Activated T-helper 1 cell treated with anti-CD3 and anti-CD28 coated beads, Interleukin-2, amount 50 U/mL, for 16 hours (primary cell): Measurements from ENCODE around the gene RBMS1.

Experiments used
- DNase-seq, 2 donors: peaks; one replicate each; pipeline ENCODE4 v3.0.0-alpha.2; 2020; ENCODE audit warnings: low read depth in 1 of 2, low spot score in 1 of 2

Gene RBMS1

DNA sequence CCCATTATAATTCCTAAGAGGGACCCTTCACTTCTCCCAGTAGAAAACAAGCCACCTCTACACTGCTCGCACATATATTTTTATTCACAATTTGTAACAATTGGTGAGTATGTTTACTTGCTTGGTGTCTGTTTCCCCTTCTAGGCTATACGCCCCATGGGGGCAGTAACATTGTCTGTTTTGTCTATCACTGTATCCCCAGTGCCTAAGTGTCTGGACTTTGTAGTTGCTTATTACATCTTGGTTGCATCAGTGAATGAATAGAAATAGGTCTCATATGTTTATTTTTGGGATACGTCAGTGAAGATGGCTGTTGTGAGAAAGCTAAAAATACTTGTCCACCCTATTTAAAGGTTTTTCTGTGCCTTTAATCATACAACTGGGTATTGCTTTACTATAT, 206.1 kb downstream of the RBMS1 start:
- DNase-seq = no peak

DNA sequence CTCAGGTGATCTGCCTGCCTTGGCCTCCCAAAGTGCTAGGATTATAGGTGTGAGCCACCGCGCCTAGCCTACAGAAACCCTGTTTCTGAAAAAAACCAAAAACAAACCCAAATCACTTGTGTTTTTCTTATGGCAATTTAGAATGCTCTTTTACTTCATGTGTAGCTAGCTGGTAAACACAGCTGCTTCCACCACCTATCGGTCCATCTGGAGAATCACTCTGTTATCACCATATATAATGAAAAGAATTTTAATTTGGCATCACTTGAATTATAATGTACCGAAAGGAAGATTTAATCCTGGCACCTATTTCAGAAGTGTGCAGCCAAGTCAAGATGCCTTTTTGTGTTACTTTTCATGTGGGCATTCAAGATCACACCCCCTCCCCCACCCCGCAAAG, 207.1 kb downstream of the RBMS1 start:
- DNase-seq = no peak

DNA sequence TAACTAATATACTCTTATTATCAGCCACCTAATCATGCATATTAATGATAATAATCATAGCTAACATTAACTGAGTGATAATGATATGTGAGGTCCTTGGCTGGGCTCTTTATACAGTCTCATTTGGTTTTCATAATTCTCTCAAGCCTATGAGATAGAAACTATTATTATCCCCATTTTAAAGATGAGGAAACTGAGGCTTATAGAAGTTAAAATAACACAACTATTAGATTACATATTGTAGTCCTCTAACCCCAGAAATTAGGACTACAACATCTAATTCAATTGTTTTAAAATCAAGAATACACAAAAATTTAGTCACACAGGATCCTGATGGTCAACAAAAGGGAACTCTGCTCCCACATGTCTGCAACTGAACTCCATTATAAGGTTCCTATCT, 209.9 kb downstream of the RBMS1 start:
- DNase-seq = no peak

DNA sequence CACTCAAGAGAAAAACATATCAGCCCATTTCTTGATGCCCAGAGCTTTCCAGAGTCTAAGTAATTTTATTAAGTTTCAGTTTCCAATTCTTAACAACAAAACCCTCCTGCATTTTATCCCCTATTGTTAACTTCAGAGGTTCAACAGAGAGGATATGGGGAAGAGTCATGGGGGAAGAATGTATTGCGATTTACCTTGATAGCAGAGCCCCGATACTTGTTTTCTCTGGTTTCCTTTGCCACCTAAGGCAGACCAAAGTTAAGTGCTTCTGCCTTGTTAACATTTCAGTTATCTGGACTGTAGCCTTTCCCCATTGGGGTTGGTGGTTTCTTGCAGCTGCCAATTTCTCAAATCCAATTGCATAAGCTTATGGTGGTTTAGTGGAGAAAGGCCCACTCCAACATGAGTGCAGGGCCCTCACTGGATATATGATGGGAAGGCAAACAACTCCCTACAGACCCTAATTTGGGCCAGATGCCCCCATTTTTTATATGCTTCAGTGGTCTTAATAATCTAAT, 211.5 kb downstream of the RBMS1 start:
- no peak for DNase-seq

DNA sequence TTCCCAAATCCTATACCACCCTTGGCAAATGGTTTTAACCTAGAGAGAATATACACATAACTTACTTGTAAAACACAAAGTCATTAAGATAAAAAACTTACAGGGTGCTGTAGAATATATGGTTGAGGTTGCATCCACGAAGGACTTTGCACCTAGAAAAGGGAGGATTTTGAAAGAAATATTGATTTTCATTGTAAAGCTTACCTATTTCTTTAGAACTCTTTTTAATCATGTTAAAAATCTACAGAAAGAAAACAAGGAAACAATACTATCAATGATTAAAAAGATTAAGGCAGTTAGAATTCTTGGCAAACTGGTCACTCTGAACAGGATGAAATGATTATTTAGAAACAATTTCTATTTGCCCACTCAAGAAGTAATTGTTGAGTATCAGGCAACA, 212.4 kb downstream of the RBMS1 start:
- DNase-seq = no peak

DNA sequence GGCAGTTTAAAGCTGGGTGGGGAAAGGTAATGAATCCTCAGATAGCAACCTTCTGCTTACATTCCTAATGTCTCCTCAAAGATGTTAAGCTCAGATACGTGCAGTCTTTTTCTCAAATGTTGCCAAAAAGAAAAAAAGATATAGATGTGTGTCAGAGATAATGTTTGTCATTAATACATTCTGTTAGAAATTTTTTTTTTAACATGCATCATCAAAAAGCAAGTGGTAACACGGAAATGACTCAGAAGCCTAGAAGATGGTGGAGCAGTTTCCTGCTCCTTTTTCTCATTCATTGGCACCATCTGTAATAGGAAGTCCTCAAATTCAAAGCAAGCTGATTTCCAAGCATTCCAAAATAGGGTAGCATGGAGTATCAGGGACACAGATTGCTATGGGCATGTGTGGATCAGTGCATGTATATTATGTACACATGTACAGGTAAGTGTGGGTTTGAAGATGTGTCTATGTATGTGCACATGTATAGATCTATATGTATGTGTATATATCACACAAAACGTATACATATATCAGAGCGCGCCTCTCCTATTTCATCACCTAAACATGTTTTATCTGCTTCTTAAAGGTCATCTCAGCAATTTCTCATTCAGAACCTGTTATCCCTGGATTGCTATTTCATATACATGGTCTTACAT, 213.7 kb downstream of the RBMS1 start:
- no peak for DNase-seq

DNA sequence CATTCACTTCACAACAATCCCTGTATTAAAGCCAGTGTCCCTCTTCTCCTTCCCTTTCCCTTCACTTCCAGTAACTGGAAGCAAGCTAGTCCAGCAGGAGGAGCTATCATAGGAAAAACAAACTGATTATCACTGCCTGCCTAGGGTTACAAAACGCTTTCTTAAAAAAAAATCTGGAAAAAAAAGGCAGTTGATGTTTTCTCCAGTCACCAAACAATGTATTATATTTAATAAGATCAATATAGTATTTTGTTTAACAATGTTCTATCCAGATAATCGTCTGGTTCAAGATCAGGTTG, 214.8 kb downstream of the RBMS1 start:
- no peak for DNase-seq

DNA sequence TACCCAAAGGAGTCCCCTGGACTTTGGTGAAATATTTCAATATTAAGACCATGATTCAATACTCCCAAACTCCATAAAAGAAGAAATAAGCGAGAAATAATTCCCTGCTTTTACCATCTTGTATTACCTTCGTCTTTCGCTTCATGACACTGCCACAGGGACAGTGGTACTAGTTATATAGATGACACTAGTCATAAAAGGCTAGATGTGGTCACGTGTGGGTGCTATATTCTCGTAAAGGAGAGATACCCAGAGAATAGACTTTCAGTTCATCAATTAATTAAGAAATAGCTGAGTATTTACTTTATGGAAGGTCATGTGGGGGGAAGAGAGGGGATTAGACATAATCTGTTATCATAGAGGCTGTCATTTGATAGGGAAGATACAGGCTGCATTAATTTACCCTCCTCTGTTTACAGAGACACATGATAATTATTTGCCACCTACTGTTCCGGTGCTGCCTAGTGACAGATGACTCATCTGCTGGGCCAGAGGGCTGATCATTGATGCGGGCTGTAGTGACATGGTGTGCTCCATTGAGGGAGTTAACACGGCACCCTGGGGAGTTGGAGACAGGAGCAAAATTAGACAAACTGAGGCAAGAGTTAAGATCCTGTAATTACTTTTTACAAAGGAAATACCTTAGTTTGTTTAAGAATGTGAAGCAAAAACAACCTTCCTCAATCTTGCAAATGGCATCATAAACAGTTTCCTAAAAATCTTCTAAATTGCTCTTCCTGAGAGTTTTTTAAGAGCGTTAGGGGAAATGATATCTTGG, 215.3 kb downstream of the RBMS1 start:
- DNase-seq = no peak

DNA sequence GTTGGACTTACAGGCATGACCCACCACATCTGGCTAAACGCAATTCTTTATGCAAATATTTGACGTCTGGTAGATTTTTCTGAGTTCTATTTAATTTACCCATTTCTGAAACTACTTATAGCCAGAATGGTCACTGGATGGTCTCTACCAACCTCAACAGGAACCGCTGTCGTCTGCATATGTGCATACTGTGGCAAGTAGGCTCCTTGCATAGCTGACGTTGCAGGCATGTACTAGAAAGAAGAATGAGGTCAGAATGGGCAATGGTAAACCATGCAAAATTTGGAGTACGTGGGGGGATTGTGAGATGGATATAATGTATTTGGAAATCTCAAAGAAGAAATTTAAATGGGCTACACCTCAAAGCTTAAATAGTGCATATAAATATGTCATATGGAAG, 216.5 kb downstream of the RBMS1 start:
- DNase-seq = no peak

DNA sequence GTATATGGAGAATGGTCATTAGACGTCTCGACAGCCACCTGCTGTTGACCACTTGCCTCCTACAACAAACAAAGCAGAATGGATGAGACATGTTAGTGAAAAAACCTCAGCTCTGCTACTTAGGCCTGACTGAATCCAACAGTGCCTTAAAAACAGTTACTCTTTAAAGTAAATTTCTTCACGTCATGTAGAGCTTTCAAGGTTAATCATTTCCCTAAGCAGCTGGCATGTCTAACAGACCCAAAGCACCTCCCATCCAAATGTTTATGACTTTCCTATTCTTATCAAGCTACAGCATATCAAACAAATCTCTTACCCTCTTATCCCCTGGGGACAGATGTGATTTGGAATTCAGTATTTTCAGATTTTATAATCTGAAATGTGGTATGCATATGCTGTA, 218.0 kb downstream of the RBMS1 start:
- DNase-seq = no peak

DNA sequence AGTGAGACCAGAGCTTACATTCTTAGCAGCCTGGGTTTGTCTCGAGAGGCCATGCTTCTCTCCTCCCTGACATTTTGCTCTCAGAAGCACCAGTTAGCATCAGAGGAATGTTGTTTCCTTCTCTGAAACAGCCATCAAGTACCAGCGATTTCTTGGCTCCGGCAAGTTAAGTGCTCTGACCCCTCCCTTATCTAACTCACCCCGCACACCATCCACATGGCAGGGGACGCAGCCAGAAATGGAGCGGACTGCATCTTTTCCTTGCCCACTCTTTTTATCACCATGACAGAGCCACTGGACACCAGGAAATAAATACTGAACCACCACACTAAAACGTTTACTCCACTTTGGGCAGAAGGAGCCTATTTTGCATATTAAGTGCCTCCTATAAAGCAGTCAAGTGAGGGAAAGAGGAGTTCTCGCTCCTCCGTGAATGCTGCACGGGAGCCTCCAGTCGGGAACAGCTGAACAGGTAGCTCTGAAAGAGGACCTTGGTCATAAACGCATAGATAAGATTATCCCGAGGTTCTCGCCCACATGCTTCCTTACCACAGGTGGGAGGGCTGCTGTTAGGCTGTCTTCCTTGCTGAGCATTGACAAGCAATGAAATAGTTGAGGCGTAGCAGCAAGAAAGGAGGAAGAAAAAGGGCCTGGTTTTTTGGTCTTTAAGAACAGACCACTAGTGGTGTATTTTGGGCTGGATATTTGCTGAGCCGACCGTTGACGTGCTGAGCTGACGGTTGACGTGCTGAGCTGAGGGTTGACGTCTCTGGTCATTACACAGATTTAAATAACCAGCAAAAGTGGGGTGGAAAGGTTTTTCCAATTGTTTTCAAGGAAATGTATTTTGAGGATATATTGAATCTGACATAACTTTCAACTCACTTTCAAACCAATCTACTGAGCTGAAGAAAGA, 222.2 kb downstream of the RBMS1 start:
- DNase-seq = no peak

DNA sequence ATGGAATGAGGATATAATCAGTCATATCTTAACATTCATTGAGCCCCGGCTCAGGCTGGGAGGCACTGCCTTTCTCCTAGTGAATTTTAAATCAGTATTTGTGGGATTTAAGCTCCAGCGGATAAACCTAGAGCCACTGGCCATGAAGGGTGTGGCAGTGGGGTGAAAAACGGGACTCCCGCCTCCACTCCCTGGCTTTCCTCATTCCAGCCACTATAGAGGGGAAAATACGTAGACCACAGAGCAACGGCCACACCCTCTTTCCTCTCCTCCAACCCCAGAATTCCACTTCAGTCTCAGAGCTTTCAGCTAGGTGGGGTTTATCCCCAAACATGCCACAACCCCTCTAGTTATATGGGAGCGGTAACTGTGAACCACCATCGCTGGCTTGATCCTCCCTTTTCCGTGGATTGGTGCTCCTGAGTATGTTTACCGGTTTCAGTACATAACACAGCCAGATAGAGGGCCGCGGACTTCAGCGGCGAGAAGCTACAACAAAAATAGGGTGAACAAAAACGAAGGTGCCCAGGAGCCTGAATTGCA, 223.0 kb downstream of the RBMS1 start:
- no peak for DNase-seq

DNA sequence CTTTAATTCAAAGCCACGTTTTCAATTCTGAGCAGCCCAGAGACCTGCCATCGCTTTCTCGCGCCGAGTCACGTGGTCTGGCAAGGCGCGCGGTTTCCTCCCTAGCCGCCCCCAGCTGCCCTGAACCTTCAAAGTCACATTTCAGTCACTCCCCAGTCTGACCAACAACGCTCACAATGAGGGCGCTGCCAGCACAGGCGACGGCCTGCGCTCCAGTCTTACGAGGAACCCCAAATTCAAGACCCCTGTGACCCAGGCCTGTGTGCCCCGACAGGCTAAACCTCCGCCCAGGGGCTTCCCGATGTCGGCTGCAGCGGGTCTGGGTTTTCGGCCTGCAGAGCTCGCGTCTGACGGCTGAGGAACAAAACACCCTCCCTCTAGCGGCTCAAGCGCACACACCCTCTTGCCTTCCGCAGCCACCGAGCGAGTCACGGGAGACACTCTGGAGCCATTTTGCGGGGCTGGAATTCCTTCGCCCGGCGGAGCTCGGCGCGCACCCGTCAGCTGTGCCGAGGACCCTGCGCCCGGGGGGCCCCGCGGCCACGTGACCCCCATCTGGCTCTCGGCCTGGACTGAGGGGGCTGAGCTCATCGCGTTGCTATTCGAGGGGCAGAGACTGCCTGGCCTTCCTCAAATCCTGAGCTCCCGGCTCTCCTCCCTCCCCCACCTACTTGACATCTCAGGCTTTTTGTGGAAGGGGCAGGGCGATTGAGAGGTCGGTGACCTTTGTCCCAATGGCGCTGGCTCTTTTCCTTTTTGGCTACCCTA, 223.6 kb downstream of the RBMS1 start:
- peak; percentile 23 to 50 for DNase-seq

DNA sequence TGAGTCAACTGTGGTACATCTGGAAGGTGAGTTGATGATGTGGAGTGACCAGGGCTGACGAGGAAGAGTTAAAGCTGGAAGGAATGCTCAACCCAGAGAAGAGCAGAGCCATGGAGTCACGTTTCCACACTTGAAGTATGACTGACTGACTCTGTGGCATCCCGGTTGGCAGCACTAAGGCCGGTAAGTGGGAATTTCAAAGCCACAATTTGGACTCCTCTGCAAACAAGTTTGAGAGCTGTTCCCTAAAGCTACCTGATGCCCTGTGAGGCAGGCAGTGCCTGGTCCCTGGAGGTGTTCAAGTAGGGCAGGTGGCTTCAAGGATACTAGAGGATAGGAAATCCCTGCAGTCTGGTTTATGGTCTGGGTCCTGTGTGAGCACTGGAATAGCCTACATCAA, 224.2 kb downstream of the RBMS1 start:
- no peak for DNase-seq

DNA sequence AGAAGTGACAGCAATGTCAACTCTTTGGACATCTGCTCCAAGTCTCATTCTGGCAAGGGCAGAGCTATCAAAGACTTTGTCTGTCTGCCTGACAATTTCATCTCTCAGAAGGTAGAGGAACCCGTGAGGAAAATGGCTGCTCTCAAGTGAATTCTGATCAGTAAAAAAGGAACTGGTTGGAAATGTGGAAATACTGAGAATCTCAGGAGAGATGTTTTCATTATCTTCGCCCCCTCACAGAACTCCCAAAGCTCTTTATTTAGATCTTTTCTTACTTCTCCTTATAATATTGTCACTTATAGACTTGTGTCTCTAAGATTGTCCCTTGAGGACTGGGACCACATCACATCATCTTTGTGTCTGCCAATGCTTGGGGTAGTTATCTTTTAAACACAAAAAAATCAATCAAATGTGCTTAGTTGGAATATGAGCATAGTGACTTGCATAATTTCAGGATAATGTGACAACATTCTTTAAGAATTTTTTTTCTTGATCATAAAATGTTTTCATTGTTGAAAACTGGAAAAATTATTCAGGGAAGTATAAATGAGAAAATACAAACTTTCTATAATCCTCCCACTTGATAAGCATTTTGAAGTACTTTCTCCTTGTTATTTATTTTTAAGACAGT, 225.3 kb downstream of the RBMS1 start:
- no peak for DNase-seq

DNA sequence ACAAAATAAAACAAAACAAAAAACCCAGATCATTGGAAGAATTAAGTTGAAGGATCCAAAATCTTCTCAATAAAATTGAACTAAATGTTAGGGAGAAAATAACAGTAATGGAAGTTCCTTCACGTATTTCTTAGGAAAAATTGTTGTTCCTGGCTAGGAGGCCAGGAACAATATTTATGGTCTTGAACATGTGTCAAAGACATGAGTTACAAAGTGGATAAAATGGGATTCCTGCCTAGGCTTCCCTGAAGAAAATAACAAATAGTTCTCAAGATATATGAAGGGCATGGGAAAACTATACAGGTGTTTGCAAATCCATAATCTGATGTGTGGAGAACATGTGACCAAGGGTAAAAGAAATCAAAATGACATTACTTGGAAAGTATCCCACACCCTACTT, 225.9 kb downstream of the RBMS1 start:
- DNase-seq = no peak

DNA sequence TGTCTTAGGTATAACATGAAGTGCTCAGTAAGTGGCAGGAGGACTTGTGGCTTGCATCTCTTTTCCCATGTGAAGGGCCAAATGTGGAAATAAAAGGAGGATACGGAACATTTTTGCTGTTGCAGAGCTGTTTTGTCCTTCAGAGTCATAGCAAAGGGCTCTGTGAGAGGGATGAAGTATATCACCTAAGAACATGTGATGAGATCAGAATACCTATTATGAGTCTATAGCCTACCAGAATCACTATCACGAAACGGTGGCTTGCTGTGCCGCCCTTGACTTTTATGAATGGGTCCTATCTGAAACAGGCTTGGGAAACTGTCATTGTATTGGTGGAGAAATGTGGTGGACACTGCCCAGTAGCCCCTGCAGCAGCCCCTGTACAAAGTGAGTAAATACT, 226.6 kb downstream of the RBMS1 start:
- no peak for DNase-seq

DNA sequence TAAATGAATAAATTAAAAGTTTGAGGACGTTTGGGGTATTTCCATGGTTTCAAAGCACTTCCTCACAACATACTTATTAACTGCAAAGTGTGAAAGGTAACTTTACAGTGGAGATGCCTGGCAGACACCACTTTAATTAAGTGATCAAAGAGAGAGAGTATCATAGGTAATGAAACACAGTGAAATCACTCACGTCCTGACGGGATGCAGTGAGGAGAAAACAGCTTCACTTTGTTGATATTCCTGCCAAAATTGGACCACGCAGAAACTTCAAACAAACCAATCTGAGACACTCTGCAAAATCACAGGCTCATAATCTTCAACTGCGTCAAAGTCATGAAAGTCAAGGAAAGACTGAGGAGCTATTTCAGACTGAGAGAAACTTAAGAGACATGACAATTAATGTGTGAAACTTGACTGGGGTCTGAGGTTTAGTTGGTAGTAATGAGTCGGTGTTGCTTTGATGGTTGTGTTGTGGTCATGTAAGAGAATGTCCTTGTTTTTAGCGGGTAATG, 227.5 kb downstream of the RBMS1 start:
- DNase-seq = no peak

DNA sequence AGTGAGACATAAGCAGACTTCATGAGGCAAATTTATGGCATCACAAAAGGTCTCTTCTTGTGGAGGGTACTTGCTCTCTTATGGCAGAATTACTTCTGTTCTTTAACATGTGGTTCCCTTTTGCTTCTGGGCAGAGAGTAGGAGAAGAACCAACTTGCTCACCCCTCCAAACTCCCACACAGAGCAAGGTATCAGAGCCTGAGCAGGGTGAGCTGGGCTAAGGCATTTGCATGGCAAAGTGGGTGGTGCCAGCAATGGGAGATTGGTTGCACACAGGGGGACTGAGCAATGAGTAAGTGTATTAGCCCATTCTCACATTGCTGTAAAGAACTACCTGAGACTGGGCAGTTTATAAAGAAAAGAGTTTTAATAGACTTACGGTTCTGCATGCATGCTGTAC, 229.3 kb downstream of the RBMS1 start:
- DNase-seq = no peak

DNA sequence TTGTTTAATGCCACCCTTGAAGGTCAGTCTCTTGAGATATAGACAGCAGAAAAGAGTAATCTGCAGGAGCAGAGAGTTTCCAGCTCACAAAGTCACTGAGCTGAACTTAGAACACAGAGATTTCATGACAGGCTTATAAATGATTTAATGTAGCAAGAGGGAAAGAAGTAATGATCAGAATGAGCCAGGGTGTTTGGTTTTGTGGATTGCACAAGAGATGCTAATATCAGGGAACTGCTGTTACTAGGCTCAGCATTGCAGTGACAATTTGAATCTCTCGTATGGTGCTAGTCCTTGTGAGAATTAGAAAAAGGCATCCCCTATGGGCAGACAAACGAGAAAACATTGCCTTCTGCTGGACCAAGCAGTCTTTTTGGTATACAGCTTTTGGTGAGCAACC, 231.9 kb downstream of the RBMS1 start:
- DNase-seq = no peak
